ENCODE measurements around the gene KDM5B.

GRCh38 chr1:202681736-202682420 is 126.3 kb downstream of the KDM5B start:
- TF ChIP-seq CTCF (IDR thresholded peaks at IDR 0.05) (no peak), EP300 (IDR thresholded peaks at IDR 0.05) (no peak)
